HS-27A (cell line): ENCODE results near the gene SYCE3.
A peak's percentile ranks its signal among the peaks of the same experiment; 100 is the strongest.

Experiments used
- DNase-seq: peaks from one replicate; pipeline ENCODE4 v3.0.0-alpha.2; 2012; ENCODE audit warnings: low read depth, missing footprints

The SYCE3 gene

GRCh38 chr22:50531546-50531961 lies 31.2 kb downstream of the SYCE3 start:
- no peak for DNase-seq

DNA sequence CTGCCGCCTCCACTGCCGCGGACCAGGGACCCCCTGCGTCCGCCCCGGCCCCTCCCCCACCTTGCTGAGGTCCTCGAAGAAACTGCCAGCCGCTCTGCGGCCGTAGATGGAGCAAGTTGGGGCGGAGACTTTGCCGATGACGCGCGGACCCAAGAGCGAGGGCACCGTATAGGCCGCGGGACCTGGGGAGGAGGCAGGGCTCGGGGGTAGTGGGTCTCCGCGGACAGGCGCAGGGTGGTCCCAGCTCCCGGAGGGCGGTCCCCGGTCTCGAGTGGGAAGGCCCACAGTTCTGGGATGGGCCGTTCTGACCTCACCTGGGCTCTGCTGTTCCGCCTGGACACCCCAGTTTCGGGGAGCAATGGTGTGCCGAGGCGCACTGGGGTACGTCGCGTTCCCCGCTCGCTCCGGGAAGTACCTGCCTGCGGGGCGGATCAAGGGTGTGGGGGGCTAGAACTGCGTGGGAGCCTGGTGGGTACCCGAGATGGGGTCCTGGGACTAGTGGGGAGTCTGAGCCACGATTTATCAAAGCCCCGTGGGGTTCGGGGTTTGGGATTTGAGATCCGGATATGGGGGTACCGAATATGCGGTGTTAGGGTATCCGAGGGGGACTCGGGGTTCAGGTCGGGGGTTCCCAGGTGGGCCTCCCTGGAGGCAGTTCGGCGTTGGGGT lies 31.7 kb downstream of the SYCE3 start:
- no peak for DNase-seq

GRCh38 chr22:50530580-50530876 lies 32.2 kb downstream of the SYCE3 start:
- DNase-seq, result no peak

DNA sequence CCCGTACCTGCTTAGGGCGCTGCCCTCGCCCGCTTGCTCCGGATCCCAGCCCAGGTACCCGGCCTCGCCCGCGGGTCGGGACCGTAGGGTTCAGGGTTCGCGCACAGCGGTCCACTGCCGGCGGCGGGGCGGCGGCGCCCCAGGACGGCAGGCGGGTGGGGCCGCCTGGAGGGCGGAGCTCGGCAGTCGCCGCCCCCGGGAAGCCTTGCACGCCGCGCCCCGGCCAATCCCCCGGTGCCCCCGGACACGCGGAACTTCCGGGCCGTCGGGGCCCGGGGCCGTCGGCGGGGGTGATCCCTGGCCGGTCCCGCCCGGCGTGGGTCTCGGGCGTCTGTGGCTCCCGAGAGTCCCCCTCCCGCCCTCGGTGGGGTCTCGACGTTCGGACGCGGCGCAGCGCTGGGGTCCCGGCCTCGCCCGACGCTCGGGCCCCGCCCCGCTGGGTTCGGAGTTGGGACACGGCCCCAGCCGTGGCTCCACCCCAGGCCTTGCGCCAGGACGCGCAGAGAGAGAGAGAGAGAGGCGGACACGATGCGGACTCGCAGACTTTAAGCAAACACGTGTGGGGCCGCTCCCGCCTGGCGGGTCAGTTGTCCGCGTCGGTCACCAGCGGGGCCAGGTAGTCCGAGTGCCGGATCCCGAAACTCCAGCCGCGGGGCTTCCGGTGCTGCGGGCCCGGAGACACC lies 32.7 kb downstream of the SYCE3 start, which contains the start of gene TYMP:
Gene TYMP, minus strand, starts transcription at position 116 of the 683 bp plus-strand sequence. CDS start 303 bp downstream, outside the sequence.
- no peak for DNase-seq

DNA sequence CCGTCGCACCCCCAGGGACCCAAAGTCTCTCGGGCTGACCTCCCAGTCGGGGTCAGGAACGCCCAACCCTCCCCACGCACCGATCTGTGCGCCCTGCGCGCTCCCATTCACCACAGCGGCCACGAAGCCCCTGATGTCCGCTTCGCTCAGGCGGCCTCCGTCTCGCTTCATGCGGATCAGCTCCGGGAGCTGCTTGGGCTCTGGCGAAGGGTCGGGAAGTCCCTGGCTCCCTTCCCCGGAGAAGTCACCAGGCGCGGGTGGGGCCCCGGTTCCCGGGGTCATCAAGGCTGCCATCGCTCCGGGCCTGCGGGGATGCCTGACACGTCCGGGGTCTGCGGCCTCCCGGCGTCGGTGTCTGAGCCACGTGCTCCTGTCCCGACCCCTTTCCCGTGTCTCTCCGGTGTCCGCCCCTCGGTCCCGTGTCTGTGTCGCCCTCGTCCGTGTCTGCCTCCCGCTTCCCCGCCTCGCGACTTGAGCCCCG lies 33.3 kb downstream of the SYCE3 start:
- no peak for DNase-seq

DNA sequence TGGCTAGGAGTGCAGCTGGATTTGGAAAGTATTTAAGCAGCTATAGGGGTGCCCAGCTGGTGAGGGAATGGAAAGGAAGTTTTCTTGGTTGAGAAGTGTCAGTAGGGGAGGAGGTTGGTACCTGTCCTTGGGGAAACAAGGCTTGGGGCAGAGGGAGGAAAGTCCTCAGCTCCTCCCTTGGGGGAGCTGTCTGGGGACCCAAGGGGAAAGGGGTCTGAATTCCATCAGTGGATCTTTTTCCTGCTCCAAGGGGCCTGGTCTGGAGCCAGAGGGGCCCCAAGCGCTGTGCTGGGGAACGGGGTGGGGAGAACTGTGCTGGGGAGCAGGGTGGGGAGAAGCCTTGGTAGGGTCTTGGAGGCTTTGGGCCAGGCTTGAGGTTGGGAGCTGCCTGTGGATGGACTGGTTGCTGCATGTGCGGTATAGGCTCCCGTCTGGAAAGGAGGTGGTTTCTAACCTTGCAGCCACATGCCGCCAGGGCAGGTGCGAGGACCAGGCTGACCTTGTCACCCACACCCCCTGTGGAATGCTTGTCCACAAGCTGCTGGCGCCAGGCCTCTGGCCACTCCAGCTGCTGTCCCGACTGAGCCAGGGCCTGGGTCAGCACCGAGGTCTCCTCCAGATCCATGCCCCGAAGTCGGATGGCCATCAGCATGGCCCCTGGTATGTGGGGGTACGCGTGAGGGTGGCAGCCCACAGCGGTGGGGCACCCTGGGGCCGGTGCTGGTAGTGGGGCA lies 33.9 kb downstream of the SYCE3 start:
- DNase-seq, result no peak

- DNase-seq, result no peak
These were observed 34.6 kb downstream of the SYCE3 start for GRCh38 chr22:50527921-50528681.

DNA sequence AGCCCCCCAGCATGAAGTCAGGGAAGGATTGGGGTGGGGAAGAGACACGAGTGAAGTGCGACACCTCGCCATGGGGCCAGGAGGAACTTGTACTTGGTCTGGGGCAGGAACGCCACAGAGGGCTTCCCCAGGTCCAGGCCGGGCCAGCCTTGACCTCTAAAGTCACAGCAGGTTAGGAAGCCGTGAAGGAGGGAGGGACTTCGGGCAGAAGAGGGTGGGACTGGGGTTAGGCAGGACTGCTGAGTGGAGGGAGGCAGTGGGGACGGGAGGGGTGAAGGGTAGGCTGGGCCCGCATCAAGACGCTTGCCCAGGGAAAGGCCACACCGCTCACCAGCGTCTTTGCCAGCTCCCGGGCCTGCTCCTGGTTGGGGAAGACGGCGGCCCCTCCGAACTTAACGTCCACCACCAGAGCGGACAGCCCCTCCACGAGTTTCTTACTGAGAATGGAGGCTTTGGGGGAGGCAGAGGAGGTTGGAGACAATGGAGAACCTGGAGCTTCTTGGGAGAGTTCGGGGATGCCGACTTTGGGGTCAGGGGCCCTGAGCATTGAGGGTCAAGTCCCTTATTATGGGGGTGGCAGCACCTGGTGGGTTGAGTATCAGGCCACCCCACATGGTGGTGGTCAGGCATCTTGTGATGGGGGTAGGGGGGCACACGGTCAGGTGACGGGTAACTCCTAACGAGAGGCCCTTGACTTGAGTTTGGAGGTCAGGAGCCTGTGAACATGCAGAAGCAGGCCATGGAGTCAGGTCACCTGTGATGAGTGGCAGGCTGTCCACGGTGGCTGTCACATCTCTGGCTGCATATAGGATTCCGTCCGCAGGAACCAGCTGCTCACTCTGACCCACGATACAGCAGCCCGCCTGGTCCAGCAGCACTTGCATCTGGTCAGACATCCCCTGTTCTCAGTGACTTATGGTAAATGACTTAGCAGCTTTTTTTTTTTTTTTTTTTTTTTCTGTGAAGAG lies 35.6 kb downstream of the SYCE3 start:
- no peak for DNase-seq

GRCh38 chr22:50526108-50526833 lies 36.4 kb downstream of the SYCE3 start:
- no peak for DNase-seq

GRCh38 chr22:50525858-50526107 lies 36.9 kb downstream of the SYCE3 start:
- DNase-seq, result no peak

DNA sequence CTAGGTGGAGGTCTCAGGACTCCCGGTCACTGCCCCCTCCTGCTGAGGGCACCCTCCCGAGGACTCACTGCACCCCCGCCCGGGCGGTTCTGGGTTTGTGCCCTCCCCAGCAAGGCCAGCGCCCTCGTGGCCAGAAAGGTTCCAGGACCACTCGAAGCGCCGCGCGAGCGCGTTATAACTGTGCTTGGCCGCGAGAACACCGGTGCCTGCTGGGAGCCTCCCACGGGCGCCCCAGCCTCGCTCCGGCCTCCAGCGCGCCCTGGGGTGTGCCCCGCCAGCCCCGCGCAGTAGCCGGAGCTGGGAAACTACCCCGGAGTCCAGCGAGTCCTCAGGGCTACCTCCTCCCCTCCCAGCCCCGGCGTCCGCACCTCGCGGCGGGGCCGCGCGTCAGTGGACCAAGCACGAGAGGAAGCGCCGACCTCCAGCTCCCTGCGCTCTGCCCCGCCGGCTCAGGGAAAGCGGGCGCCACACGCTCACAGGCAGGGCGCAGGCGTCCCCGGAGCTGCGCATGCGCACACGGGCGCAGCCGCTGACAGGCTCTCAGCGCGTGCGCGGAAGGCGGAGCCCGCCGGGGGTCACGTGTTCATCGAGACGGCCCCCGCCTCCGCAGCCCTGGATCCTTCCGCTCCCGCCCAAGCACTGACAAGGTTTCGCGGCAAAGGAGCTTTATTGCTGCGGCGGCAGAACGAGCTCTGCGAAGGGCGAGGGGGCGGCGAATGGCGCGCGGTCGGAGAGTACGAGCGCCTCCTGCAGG lies 37.4 kb downstream of the SYCE3 start, which contains the start of gene SCO2:
Gene SCO2, minus strand, starts transcription at position 495 of the 754 bp plus-strand sequence. CDS start 1,187 bp downstream, outside the sequence.
- DNase-seq, result peak; percentile 79

DNA sequence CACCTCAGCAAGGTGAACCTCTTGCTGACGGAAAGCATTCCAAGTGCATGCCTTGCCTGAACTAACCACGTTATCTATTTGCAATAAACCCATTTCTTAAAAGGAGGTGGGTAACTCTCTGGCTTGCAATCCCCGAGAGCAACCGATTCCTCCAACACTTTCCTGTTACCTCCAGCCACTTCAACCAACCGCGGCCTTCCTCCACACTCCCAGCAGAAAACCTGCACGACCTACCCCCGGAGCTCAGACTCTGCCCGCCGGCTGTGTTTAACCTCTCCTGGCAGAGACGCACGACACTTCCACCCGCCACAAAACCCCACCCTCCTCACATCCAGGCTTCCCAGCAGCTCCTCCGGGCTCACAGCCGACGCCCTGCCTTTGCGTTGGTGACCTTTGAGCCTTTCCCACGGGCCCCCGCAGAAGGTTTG lies 38.0 kb downstream of the SYCE3 start:
- no peak for DNase-seq

DNA sequence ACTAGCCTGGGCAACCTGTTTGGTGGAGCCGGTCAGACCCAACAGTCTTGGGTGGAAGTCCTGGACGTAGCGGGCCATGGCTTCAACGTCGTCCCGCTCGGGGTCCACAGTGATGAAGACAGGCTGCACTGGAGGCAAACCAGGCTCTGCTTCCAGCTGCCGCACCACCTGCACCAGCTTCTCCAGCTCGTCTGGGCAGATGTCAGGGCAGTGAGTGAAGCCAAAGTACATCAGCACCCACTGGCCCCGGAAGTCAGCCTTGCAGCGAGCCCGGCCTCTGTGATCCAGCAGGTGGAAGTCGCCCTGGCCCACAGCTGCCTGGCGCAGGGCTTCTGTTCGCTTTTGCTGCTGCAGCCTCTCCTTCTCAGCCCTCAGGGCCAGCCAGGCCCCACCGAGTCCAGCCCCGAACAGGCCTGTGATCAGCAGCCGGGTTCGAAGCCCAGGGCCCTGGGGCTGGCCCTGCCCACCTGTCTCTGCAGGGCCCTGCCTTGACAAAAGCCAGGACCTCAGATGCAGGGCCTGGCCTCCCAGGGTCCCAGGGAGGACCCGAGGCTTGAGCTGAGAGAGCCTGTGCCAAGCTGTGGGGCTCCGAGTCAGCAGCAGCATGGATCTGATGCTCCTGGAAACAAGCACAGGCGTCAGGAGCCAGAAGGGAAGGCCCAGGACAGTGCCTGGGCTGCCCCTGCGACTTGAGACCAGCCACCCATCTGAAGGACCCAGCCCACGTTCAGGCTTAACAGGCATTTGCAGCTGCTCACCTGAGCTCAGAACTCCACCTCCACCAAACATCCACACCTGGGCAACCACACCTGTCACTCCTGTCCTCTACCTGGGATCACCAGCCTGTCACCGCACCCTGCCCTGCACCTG lies 38.7 kb downstream of the SYCE3 start:
- DNase-seq, result no peak

GRCh38 chr22:50523458-50523805 lies 39.3 kb downstream of the SYCE3 start:
- DNase-seq, result no peak

DNA sequence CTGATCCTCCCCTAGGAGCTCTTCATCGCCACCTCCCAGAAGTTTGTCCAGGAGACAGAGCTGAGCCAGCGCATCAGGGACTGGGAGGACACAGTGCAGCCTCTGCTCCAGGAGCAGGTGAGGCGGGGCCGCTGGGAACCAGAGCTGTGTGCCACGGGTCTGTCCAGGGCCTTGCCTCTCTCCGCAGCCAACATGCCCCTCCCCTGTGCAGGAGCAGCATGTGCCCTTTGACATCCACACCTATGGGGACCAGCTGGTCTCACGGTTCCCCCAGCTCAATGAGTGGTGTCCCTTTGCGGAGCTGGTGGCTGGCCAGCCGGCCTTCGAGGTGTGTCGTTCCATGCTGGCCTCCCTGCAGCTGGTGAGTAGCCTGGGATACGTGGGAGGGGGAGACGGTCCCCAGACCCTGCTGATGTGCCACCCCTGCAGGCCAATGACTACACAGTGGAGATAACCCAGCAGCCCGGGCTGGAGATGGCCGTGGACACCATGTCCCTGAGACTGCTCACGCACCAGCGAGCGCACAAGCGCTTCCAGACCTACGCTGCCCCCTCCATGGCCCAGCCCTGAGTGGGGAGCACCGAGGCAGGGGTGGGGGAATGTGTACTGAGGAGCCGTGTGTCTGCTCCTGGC lies 39.8 kb downstream of the SYCE3 start:
- DNase-seq, result no peak

- DNase-seq, result no peak
These were observed 40.4 kb downstream of the SYCE3 start for GRCh38 chr22:50522208-50522805.

GRCh38 chr22:50521710-50522109 lies 41.0 kb downstream of the SYCE3 start:
- no peak for DNase-seq
